Activated T-cell treated with anti-CD3 and anti-CD28 coated beads, Interleukin-2, amount 50 U/mL, for 48 hours (primary cell): ENCODE results near the gene SLC36A3.
"Not testable (repeated sequence)": the region's sequence is repeated elsewhere in the genome, so short reads cannot be mapped to it uniquely, and the experiment has no call there.

Experiments
- DNase-seq, 2 experiments: peaks; one replicate each; pipeline ENCODE4 v3.0.0-alpha.2; 2020

The SLC36A3 gene

DNA sequence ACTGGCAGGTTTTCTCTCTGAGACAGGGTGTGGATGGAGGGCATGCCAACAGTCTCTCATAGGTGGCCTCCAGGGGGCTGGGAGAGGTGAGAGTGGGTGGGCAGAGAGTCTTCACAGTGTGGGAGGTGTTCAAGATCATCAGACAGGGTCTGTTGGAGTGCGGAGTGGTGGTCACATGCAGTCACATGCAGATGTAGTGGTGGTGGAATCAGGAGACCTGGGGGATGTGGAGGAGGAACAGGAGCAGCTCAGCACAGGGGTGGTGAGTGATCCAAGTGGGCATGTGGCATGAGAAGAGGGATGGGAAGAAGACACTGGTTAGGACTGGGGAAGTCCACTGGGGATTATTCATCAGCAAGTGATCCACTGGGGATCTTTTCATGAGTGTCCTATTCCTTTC lies 44.8 kb downstream of the SLC36A3 start:
- DNase-seq = no peak

- DNase-seq = no peak
Measured at GRCh38 chr5:151258201-151258611, 45.4 kb downstream of the SLC36A3 start.

GRCh38 chr5:151257731-151258181 lies 45.8 kb downstream of the SLC36A3 start:
- no peak for DNase-seq

DNA sequence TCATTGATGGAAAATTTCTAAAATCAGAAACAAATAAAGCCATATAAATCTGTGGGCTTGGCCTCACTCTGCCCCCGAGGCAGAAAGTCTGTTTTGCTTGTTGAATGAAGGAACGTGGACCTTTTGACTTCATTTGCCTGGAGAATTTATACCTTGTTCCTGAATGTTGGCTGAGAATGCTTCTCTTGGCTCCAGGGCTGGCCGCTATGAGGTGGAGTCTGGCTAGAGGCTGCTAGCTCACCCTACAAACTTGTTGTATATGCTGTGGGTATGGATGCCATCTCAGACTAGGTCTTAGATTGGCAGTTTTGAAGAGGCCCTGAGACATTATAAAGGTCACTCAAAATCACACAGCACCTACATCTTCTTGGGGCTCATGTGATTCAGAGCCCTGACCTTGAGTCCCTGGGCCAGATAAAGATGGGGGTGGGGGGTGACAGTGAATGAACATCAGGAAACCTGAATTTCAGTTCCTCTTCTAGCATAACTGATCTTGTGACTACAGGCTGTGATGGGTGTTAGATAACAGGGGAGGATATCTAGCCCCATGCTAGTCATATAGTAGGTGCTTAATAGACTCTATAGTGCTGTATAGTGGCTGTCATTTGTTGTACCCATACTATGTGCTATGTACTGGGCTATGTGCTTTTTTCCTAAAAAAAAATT lies 47.8 kb downstream of the SLC36A3 start:
- no peak for DNase-seq

GRCh38 chr5:151254990-151255389 lies 48.6 kb downstream of the SLC36A3 start:
- not testable (repeated sequence) for DNase-seq

DNA sequence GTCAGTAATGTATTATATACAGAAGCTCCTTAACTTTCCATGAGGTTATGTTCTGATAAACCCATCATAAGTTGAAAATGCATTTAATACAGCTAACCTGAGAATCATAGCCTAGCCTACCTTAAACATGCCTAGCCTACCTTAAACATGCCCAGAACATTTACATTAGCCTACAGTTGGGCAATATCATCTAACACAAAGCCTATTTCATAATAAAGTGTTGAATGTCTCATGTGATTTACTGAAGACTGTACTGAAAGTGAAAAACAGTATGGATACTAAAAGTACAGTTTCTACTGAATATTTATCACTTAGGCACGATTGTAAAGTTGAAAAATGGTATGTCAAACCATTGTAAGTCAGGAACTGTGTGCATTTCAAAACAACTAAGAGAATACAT lies 49.0 kb downstream of the SLC36A3 start:
- DNase-seq = no peak

GRCh38 chr5:151253605-151253950 lies 50.0 kb downstream of the SLC36A3 start:
- no peak for DNase-seq

DNA sequence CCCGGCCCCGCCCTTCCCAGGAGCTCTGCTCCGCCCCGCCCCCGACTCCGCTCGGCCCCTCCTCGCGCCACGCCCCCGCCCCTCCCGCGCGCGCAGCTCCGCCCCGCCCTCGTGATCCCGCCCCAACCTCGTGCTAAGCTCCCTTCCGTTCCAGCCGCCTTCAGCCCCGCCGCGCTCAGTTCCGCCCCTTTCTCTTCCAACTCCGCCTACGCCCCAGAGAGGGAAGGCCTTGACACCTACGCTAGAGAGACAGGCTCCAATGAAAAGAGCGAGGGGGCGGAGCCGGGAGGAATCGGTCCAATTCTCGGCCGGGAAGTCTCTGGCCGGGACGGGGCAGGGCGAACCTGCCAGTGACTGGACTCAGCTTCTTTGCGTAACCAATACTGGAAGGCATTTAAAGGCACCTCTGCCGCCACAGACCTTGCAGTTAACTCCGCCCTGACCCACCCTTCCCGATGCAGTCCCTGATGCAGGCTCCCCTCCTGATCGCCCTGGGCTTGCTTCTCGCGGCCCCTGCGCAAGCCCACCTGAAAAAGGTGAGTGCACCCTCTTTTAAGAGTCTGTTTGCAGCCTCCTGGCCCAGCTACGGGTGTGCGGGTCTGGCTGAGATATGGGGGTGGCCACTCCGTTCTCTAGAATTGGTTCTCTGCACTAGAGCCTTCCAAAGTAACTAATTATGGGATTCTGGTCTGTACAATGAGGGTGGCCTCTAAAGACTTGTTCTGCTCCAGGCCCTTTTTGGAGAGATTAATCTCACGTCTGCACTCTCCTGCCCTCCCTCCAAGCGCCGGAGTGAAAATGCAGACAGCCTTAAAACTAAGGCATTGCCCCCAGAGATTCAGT lies 50.6 kb downstream of the SLC36A3 start, which contains the start of gene GM2A:
Gene GM2A (plus strand): TSS at position 424 of the 843 bp plus-strand sequence. CDS start 32 bp downstream, at position 456.
- peak; percentile 99 for DNase-seq

DNA sequence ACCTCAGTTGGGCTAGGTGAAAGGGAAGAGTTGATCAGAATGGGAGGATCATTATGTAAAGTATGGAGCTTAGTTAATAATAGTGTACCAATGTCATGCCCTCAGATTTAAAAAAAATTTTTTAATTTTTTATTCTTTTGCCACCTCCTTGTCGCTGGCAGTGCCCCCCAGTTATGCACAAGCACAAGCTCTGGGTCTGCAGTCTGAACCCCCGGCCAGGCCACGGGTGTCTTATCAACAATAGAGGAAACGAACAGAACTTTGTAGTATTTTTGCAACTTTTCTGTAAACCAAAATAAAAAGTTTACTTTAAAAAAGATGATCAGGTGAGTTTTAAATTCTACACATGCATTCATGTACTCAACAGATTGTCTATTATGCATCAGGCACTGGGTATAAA lies 51.9 kb downstream of the SLC36A3 start:
- no peak for DNase-seq

GRCh38 chr5:151251001-151251551 lies 52.5 kb downstream of the SLC36A3 start:
- DNase-seq = peak; percentile 49 to 51

- DNase-seq = no peak
Measured at GRCh38 chr5:151250346-151251000, 53.1 kb downstream of the SLC36A3 start.

GRCh38 chr5:151249281-151249680 lies 54.3 kb downstream of the SLC36A3 start:
- DNase-seq = no peak

GRCh38 chr5:151248651-151249050 lies 54.9 kb downstream of the SLC36A3 start:
- no peak for DNase-seq

DNA sequence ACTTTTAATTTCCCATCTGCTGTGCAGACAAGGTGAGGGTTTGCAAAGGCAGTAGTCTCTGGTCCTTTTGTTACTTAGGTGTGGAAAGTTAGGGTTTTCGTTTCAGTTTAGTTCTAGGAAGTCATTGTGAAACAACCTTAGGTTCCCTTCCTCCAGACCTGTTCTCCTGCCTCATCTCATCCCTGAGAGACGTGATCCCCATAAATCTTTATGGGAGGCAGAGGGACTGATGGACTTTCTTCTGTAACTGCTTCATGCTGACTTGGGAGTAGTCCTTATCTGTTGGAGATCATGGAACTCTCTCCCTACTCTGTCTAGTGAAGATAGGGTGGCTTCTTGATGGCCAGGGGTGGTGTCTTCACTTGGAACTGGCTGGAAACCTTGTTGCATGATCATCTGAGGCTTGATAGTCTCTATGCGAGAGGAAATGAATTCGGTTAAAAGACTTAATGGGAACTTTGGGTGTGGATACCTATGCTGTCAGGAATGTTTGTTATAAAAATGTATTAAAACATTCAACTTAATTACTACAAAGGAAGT lies 57.8 kb downstream of the SLC36A3 start:
- DNase-seq = no peak

DNA sequence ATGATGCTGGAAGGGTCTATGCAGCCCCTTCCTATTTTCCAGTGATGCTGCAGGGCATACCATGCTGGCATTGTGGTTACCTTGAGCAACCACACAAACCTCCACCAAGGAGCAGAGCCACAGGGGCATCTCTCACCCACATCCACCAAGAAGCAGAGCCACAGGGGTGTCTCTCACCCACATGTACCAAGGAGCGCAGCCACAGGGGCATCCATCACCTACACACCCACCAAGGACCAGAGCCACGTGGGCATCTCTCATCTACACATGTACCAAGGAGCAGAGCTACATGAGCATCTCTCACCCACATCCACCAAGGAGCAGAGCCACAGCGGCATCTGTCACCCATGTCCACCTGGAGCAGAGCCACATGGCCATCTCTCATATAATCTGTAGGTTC lies 59.4 kb downstream of the SLC36A3 start:
- DNase-seq = no peak

GRCh38 chr5:151243564-151243963 lies 60.0 kb downstream of the SLC36A3 start:
- peak; percentile 53 to 61 for DNase-seq

DNA sequence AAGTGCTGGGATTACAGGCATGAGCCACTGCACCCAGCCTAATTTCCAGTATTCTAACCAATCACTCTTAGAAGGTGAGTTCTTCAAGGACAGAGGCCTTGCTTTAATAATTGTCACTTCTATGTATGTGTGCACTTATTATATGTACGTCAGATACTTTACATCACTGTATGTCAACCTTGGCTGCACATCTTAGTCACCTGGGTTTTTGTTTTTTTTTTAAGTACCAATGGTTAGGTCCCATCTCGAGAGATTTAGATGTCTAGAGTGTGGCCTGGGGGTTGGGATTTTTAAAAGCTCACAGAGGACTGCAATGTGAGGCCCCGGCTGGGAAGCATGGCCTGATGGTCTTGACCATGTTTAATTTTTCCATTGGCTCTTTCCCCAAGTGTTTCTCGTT lies 60.4 kb downstream of the SLC36A3 start:
- no peak for DNase-seq

DNA sequence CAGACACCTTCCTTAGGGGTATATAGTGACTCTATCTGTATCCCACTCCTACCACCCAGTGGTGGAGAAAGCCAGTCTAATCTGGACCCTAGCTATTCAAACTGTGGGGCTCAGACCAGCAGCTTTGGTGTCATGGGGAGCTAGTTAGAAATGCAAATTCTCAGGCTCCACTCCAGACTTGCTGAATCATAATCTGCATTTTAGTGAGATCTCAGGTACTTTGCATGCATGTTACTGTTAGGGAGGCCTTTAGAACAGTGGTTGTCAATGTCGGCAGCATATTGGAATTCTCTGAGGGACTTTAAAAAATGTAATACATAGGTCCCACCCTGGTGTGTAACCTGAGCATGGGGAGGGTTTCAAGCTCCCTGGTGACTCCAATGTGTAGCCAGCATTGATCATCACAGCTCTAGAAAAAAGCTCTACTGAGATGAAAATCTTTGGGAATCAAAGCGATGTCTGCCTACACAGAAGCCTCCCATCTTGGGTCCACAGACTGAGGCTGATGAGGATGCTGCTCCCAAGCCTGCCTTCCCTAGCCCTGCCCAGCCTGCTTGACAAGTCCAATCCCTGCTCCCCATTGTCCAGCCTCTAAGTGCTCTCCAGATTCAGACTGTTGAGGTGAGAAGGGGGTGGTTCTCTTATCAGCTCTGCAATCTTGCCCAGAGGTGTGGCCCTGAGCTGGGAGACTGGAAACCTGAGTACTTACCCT lies 62.5 kb downstream of the SLC36A3 start:
- no peak for DNase-seq

- DNase-seq = not testable (repeated sequence)
Measured at GRCh38 chr5:151240268-151240835, 63.2 kb downstream of the SLC36A3 start.

- peak; percentile 76 to 80 for DNase-seq
Measured at GRCh38 chr5:151239237-151239861, 64.2 kb downstream of the SLC36A3 start.

- peak in 1 of 2 experiments; percentile 35 for DNase-seq
Measured at GRCh38 chr5:151238303-151238741, 65.2 kb downstream of the SLC36A3 start.
